Neural cell (in vitro differentiated cells): ENCODE measurements around the gene FAP. TPM values are rescaled to one million over a fixed set of nuclear protein-coding genes. Genes with fewer than 3 reads are reported as not detected.

ENCODE experiments used
- H2AFZ ChIP-seq: fragments of 200-600, 300-800 bp; sonication (generic), shearing (Covaris generic); 2 replicates; pipeline ENCODE4 v1.6.0; 2014; ENCODE audit warnings: low read depth, mild to moderate bottlenecking, antibody characterized with exemption, low read length, moderate library complexity
- H3F3A ChIP-seq: fragments of 200-600 bp; shearing (Covaris generic); 2 replicates; pipeline ENCODE4 v1.6.1; 2016; ENCODE audit warnings: mild to moderate bottlenecking, moderate library complexity, mixed read lengths, antibody characterized with exemption, low read length; ENCODE audit not compliant: insufficient read depth, poor library complexity, severe bottlenecking
- H3K27ac ChIP-seq: fragments of 200-600, 300-800 bp; sonication (generic), shearing (Covaris generic); 2 replicates; pipeline ENCODE4 v1.5.1; 2014; ENCODE audit warnings: mild to moderate bottlenecking, low read length, moderate library complexity
- H3K27me3 ChIP-seq: fragments of 300-800, 200-600 bp; sonication (generic), shearing (Covaris generic); 2 replicates; pipeline ENCODE4 v1.6.0; 2014; ENCODE audit warnings: mild to moderate bottlenecking, low read depth, low read length, moderate library complexity; ENCODE audit not compliant: insufficient read depth
- H3K36me3 ChIP-seq: fragments of 300-800, 200-600 bp; sonication (generic), shearing (Covaris generic); 2 replicates; pipeline ENCODE4 v1.5.1; 2014; ENCODE audit warnings: mild to moderate bottlenecking, antibody characterized with exemption, low read length, moderate library complexity; ENCODE audit not compliant: insufficient read depth
- H3K4me2 ChIP-seq: fragments of 300-800, 200-600 bp; sonication (generic), shearing (Covaris generic); 2 replicates; pipeline ENCODE4 v1.6.0; 2014; ENCODE audit warnings: mild to moderate bottlenecking, low read length
- H3K4me3 ChIP-seq: fragments of 300-800, 200-600 bp; sonication (generic), shearing (Covaris generic); 2 replicates; pipeline ENCODE4 v1.5.1; 2014; ENCODE audit warnings: mild to moderate bottlenecking, low read length, moderate library complexity
- H3K79me2 ChIP-seq: fragments of 200-600 bp; shearing (Covaris generic); replicated peaks from 2 replicates; pipeline ENCODE4 v1.6.0; 2014; ENCODE audit warnings: mild to moderate bottlenecking, low read length, moderate library complexity; ENCODE audit not compliant: insufficient read depth
- H3K9ac ChIP-seq: fragments of 300-800, 200-600 bp; sonication (generic), shearing (Covaris generic); 2 replicates; pipeline ENCODE4 v1.6.1; 2016; ENCODE audit warnings: mild to moderate bottlenecking, low read length, mixed read lengths
- H3K9me2 ChIP-seq: fragments of 200-600 bp; shearing (Covaris generic); 2 replicates; pipeline ENCODE4 v1.6.1; 2016; ENCODE audit warnings: mild to moderate bottlenecking, low read length, mixed read lengths; ENCODE audit not compliant: insufficient read depth
- H3K9me3 ChIP-seq: fragments of 200-600, 300-800 bp; sonication (generic), shearing (Covaris generic); 2 replicates; pipeline ENCODE4 v1.6.1; 2016; ENCODE audit warnings: mild to moderate bottlenecking, mixed run types, low read length, moderate library complexity, mixed read lengths
- H4K20me1 ChIP-seq: fragments of 200-600 bp; shearing (Covaris generic); 2 replicates; pipeline ENCODE4 v1.6.1; 2016; ENCODE audit warnings: mild to moderate bottlenecking, mixed run types; ENCODE audit not compliant: insufficient read depth
- CTCF ChIP-seq: fragments of 450-650 bp; IDR thresholded peaks from 2 replicates; pipeline ENCODE4 v1.5.1; 2014; ENCODE audit warnings: antibody characterized with exemption, mild to moderate bottlenecking, moderate library complexity; ENCODE audit not compliant: poor library complexity, severe bottlenecking
- EP300 ChIP-seq: fragments of 450-650 bp; conservative IDR thresholded peaks from 2 replicates; pipeline ENCODE4 v1.6.1; 2014; ENCODE audit warnings: antibody characterized with exemption, mild to moderate bottlenecking, moderate library complexity; ENCODE audit not compliant: poor library complexity, severe bottlenecking
- EZH2 ChIP-seq: fragments of 200-600, 300-800 bp; shearing (Covaris generic), sonication (generic); IDR thresholded peaks from 2 replicates; pipeline ENCODE4 v1.6.1; 2014; ENCODE audit warnings: antibody characterized with exemption, low read length, borderline replicate concordance, mild to moderate bottlenecking; ENCODE audit not compliant: insufficient read depth, poor library complexity, severe bottlenecking
- MXI1 ChIP-seq: fragments of 450-650 bp; conservative IDR thresholded peaks from 2 replicates; pipeline ENCODE4 v1.6.1; 2014; ENCODE audit warnings: antibody characterized with exemption, mild to moderate bottlenecking; ENCODE audit not compliant: poor library complexity, severe bottlenecking
- POLR2AphosphoS5 ChIP-seq: IDR thresholded peaks from 2 replicates; pipeline ENCODE4 v1.6.1; 2012
- RAD21 ChIP-seq: fragments of 450-650 bp; conservative IDR thresholded peaks from 2 replicates; pipeline ENCODE4 v1.6.1; 2014; ENCODE audit warnings: antibody characterized with exemption, mild to moderate bottlenecking, moderate library complexity
- REST ChIP-seq: IDR thresholded peaks from 2 replicates; pipeline ENCODE4 v1.6.1; 2012; ENCODE audit warnings: borderline replicate concordance
- SMC3 ChIP-seq: fragments of 450-650 bp; conservative IDR thresholded peaks from 2 replicates; pipeline ENCODE4 v1.6.1; 2014; ENCODE audit warnings: antibody characterized with exemption, mild to moderate bottlenecking, moderate library complexity; ENCODE audit not compliant: poor library complexity
- TAF1 ChIP-seq: IDR thresholded peaks from 2 replicates; pipeline ENCODE4 v1.6.1; 2012; ENCODE audit warnings: low read depth
- polyA plus RNA-seq: library from polyadenylated mRNA; depleted of rRNA; stranded (reverse); fragments of >200 nt; gene quantifications from 2 replicates; pipeline ENCODE4 v1.2.3, GENCODE V29; 2014

Gene FAP
- polyA plus RNA-seq, 1 donor from 2014 or later: 0.16 TPM

- TF ChIP-seq SMC3: no peak
- no peak for TF ChIP-seq EZH2
- TF ChIP-seq TAF1: no peak
- no peak for TF ChIP-seq MXI1
- no peak for TF ChIP-seq EP300
- no peak for TF ChIP-seq REST
- TF ChIP-seq RAD21: no peak
- TF ChIP-seq POLR2AphosphoS5: no peak
- TF ChIP-seq CTCF: no peak
- Histone ChIP-seq H3K27me3 (no peaks in the 10 kb centered on the region), H3K36me3 (no peaks in the 10 kb centered on the region), H2AFZ (no peak overlapping the region), H3K27ac (no peak overlapping the region), H3K9me2 (no peaks in the 10 kb centered on the region), H3K4me3 (no peak overlapping the region), H3K9ac (no peak overlapping the region), H3K4me2 (no peak overlapping the region), H3K79me2 (no peaks in the 10 kb centered on the region), H4K20me1 (no peaks in the 10 kb centered on the region), H3K9me3 (no peaks in the 10 kb centered on the region), H3F3A (no peaks in the 10 kb centered on the region)
Observed at GRCh38 chr2:162282765-162283425, 39.6 kb upstream of the FAP start.

- H3K27me3 ChIP-seq: no peaks in the 10 kb centered on the region
- H3K4me3 ChIP-seq: no peak overlapping the region
- TF ChIP-seq MXI1 (no peak), SMC3 (no peak), TAF1 (no peak), POLR2AphosphoS5 (no peak)
- H3K9me3 ChIP-seq: no peaks in the 10 kb centered on the region
- H3K79me2 ChIP-seq: no peaks in the 10 kb centered on the region
- no peaks in the 10 kb centered on the region for H4K20me1 ChIP-seq
- H3K36me3 ChIP-seq: no peaks in the 10 kb centered on the region
- H3K27ac ChIP-seq: no peak overlapping the region
- H2AFZ ChIP-seq: no peak overlapping the region
- H3K9me2 ChIP-seq: no peaks in the 10 kb centered on the region
- H3F3A ChIP-seq: no peaks in the 10 kb centered on the region
- H3K4me2 ChIP-seq: no peak overlapping the region
- no peak overlapping the region for H3K9ac ChIP-seq
Observed at GRCh38 chr2:162280654-162281053, 37.4 kb upstream of the FAP start.
